HTR-8/SVneo (cell line): ENCODE data around the gene POT1.

Source experiments
- DNase-seq: peaks from one replicate; pipeline ENCODE4 v3.0.0; 2011; ENCODE audit warnings: low spot score, mixed read lengths; ENCODE audit not compliant: insufficient read length
- FAIRE-seq: peaks from 2 replicates; lab custom pipeline; 2011; peaks lifted over from hg19 to GRCh38; lab: Jason Lieb, UNC

POT1 gene

GRCh38 chr7:124914298-124914697 is 15.3 kb downstream of the POT1 start:
- DNase-seq, result no peak
- no peak for FAIRE-seq

DNA sequence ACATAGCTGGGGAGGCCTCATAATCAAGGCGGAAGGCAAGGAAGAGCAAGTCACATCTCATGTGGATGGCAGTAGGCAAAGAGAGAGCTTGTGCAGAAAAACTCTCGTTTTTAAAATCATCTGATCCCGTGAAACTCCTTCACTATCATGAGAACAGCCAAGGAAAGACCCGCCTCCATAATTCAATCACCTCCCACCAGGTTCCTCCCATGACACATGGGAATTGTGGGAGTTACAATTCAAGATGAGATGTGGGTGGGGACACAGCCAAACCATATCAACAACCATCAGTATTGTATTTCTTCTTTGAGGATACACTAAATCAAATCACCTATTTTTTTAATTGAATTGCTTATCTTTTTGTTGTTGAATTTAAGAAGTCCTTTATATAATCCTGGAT is 16.7 kb downstream of the POT1 start:
- no peak for DNase-seq
- FAIRE-seq, result no peak

GRCh38 chr7:124909808-124910207 is 19.8 kb downstream of the POT1 start:
- FAIRE-seq (no peak), DNase-seq (no peak)

- FAIRE-seq (no peak), DNase-seq (no peak)
Observed at GRCh38 chr7:124908259-124908658, 21.4 kb downstream of the POT1 start.

GRCh38 chr7:124907490-124907889 is 22.1 kb downstream of the POT1 start:
- no peak for FAIRE-seq

DNA sequence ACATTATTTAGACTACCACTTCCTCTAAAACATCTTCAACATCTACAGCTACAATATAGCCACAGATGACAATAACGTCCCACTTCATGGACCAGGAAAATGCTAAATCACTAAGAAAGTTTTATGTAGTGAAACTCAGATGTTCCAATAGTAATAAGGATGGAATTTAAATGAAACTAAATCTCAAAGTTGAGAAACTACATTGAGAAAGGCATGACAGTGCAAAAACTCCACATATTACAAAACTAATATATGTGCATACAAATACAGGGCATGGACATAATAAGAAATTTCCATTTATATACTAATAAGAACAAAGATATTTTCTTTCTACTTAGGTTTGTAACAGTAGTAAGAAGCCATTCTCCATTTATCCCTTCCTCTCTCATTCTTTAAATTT is 31.1 kb downstream of the POT1 start:
- FAIRE-seq (no peak), DNase-seq (no peak)

More at GRCh38 chr7:124907490-124907889, 22.1 kb downstream of the POT1 start:
- no peak for DNase-seq

DNA sequence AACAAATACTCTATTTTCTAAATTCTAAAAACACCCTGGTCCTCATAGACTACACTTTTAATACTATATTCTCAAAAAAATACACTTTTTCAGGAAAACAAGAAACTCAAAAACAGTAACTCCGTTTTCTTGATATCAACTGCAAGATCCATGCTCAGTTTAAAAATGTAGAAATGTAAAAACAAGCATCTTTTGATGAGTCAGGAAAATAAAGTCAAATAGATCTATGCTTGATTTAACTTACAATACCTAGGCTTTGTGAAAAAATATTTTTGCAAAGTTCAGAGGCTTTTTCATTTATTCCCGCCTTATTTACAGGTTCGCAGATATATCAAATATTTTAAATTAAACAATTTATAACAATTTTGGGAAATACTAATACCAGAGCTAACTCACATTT is 33.6 kb downstream of the POT1 start:
- no peak for DNase-seq
- no peak for FAIRE-seq

DNA sequence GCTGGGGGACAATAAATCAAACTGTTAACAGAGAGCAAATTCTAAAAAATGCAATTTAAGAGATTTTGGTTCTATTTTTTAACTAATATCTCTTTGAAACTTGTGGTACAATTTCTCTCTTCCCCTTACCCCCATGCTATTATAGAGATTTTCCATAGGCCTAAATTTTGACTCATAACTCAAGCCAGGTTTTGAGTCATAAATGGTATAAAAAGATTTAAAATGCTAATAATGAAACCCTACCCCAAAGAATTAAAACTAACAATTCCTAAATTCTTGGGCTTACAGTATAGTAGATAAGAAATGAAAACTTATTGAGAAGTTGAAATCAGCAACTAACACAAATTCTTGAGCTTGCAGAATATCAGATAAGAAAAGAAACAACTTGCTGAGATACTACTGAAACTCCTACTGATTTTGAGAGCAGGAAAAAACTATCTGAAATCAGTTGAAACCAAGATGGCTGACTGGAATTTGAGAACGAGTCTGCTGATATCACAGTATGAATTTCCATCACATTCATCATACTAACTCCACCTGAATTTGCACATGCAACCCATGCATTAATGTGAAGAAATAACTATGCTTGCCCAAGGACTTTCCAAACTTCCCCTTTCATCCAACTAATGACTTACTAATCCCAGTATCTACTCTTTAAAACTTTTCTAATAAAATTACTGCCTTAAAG is 36.3 kb downstream of the POT1 start:
- no peak for FAIRE-seq
- DNase-seq, result no peak

- FAIRE-seq, result no peak
- DNase-seq, result no peak
Observed at GRCh38 chr7:124887247-124887646, 42.4 kb downstream of the POT1 start.

DNA sequence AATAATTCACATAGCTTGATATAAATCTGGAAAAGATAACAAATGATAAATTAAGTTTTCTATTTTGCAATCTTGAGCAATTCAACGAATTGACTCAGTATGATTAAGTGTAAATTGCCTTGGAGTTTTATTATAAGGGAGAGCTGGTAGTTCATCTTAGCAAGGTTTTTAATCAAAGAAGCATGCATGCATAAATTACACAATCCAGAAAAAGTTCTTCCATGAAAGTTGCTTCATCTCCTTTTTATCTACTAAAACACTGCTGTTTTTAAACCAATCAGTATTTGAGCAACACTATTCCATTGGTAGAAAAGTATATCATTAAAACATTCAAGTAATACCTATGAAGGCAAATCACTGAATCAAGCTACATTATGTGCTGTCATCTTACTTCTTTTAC is 47.6 kb downstream of the POT1 start:
- no peak for FAIRE-seq
- DNase-seq, result no peak

- FAIRE-seq (no peak), DNase-seq (no peak)
Observed at GRCh38 chr7:124879771-124880170, 49.9 kb downstream of the POT1 start.

DNA sequence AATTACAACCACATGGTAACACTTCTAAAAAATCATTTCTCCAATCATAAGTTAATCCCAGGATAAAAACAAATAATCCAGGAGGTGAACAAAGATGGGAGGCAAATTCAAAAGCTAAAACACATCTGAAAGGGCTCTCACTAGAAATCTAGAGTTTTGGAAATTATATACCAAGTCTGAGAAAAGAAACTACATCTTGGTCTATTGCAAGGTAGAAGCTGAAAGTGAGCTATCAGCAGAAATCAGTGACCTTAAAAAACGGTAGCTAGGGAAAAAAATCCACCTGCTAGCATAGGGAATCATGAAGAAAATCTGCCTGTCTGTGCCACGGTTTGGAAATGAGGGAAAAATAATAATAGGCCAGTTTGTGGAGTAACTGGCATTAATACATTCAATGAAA is 50.5 kb downstream of the POT1 start:
- FAIRE-seq (no peak), DNase-seq (no peak)

- DNase-seq (no peak), FAIRE-seq (no peak)
Observed at GRCh38 chr7:124874644-124875163, 54.9 kb downstream of the POT1 start.

- no peak for DNase-seq
- FAIRE-seq, result no peak
Observed at GRCh38 chr7:124857672-124858235, 71.9 kb downstream of the POT1 start.

- FAIRE-seq (no peak), DNase-seq (peak; percentile 8)
Observed at GRCh38 chr7:124856299-124856888, 73.2 kb downstream of the POT1 start.

GRCh38 chr7:124843336-124843735 is 86.3 kb downstream of the POT1 start:
- FAIRE-seq, result no peak
- no peak for DNase-seq

- FAIRE-seq, result no peak
- no peak for DNase-seq
Observed at GRCh38 chr7:124840435-124840834, 89.2 kb downstream of the POT1 start.

GRCh38 chr7:124839687-124840086 is 89.9 kb downstream of the POT1 start:
- DNase-seq (no peak), FAIRE-seq (no peak)

DNA sequence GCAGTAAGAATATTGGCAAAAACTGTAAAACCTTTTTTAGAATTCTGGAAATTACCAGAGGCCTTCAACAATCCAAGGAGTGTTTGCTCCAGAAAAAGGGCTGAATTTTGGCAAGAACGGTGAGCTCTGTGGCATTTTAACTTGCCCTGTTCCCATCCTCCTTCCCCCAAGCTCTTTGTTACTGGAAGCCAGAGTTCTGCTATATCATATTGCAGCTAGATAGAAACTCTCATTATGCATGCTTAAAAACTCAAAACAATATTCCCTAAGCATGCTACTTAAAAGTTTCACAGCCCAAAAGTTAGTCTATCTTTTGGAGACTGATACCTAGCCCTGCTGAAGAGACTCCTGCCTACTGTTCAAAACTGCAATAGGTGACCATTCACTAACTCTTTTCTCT is 93.5 kb downstream of the POT1 start:
- FAIRE-seq, result no peak

DNA sequence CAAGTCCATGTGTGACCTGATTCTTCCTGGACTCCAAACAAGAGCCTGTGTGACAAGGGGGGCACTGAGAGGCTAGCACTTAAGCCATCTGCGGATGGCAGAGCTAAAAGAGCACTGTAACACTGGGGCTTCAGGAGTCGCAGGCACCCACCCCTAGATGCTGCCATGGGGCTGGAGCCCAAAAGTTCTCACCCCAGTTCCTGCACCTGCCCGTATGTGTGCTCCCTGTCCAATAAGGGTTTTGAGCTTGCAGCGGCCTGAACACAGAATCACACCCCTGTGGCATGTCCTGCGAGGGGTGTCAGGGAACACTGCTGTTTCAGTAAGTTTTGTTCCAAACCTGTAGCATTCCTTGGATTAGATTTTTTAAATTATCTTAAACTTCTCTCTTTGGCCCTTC is 110.8 kb downstream of the POT1 start:
- DNase-seq, result no peak
- FAIRE-seq, result no peak

More for the DNA sequence above, 93.5 kb downstream of the POT1 start:
- no peak for DNase-seq

- no peak for DNase-seq
- FAIRE-seq, result no peak
Observed at GRCh38 chr7:124813994-124814798, 115.4 kb downstream of the POT1 start.
